HG02678 (cell line): ENCODE results near the gene PAX7.

Source experiments
- ATAC-seq: cut with Tn5 transposase; IDR thresholded peaks from one replicate; pipeline ENCODE4 v1.9.1; 2021; ENCODE audit warnings: mild to moderate bottlenecking, moderate library complexity; ENCODE audit not compliant: unreplicated experiment

PAX7 gene

GRCh38 chr1:18697541-18697940 is 66.9 kb downstream of the PAX7 start:
- ATAC-seq, result no peak

GRCh38 chr1:18700530-18700929 is 69.9 kb downstream of the PAX7 start:
- ATAC-seq, result no peak

- no peak for ATAC-seq
Observed at GRCh38 chr1:18701183-18701582, 70.5 kb downstream of the PAX7 start.

GRCh38 chr1:18703041-18703621 is 72.5 kb downstream of the PAX7 start:
- no peak for ATAC-seq

- no peak for ATAC-seq
Observed at GRCh38 chr1:18705811-18706210, 75.2 kb downstream of the PAX7 start.

- ATAC-seq, result no peak
Observed at GRCh38 chr1:18707696-18708257, 77.1 kb downstream of the PAX7 start.

- ATAC-seq, result no peak
Observed at GRCh38 chr1:18710002-18710401, 79.4 kb downstream of the PAX7 start.

GRCh38 chr1:18711003-18711402 is 80.4 kb downstream of the PAX7 start:
- ATAC-seq, result no peak

- no peak for ATAC-seq
Observed at GRCh38 chr1:18711536-18712251, 81.0 kb downstream of the PAX7 start.

GRCh38 chr1:18712252-18712600 is 81.6 kb downstream of the PAX7 start:
- no peak for ATAC-seq

- ATAC-seq, result no peak
Observed at GRCh38 chr1:18714404-18715175, 83.9 kb downstream of the PAX7 start.

GRCh38 chr1:18716112-18716784 is 85.6 kb downstream of the PAX7 start:
- ATAC-seq, result no peak

GRCh38 chr1:18716785-18717678 is 86.4 kb downstream of the PAX7 start:
- ATAC-seq, result no peak

GRCh38 chr1:18719786-18720451 is 89.3 kb downstream of the PAX7 start:
- no peak for ATAC-seq

GRCh38 chr1:18721041-18721440 is 90.4 kb downstream of the PAX7 start:
- no peak for ATAC-seq

- ATAC-seq, result no peak
Observed at GRCh38 chr1:18721776-18722175, 91.1 kb downstream of the PAX7 start.

GRCh38 chr1:18722270-18722669 is 91.6 kb downstream of the PAX7 start:
- no peak for ATAC-seq

GRCh38 chr1:18723206-18723605 is 92.6 kb downstream of the PAX7 start:
- no peak for ATAC-seq

- no peak for ATAC-seq
Observed at GRCh38 chr1:18723701-18724411, 93.2 kb downstream of the PAX7 start.
